ENCODE data around the gene CCDC88A. TPM values are rescaled to one million over a fixed set of nuclear protein-coding genes. Genes with fewer than 3 reads are reported as not detected.

CCDC88A gene
- polyA plus RNA-seq, 2 of the 4 experiments (the other 2 are of a cell fraction) = 21.3 to 77.8 TPM

GRCh38 chr2:55419679-55420438 lies at the start of gene CCDC88A (continued):
- TF ChIP-seq MYC (IDR thresholded peaks at IDR 0.05; ENCODE audit: borderline replicate concordance, low read length) (peak; percentile 82), RFX5 (IDR thresholded peaks at IDR 0.05) (no peak), POLR2A (IDR thresholded peaks at IDR 0.05; ENCODE audit: low read length) (peak; percentile 94)

GRCh38 chr2:55461679-55462078 lies 42.0 kb upstream of the CCDC88A start:
- TF ChIP-seq EHMT2 (IDR thresholded peaks at IDR 0.05; ENCODE audit: low read depth) (no peak), FOSB (CRISPR knock-in tag; IDR thresholded peaks at IDR 0.05) (no peak), SMC3 (IDR thresholded peaks at IDR 0.05) (no peak), KDM1A (IDR thresholded peaks at IDR 0.05; ENCODE audit: low read depth) (no peak), CHD4 (IDR thresholded peaks at IDR 0.05; ENCODE audit: borderline replicate concordance) (no peak), USF2 (IDR thresholded peaks at IDR 0.05) (no peak)
- TF ChIP-seq, protein P1, sequence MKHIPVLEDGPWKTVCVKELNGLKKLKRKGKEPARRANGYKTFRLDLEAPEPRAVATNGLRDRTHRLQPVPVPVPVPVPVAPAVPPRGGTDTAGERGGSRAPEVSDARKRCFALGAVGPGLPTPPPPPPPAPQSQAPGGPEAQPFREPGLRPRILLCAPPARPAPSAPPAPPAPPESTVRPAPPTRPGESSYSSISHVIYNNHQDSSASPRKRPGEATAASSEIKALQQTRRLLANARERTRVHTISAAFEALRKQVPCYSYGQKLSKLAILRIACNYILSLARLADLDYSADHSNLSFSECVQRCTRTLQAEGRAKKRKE (CRISPR knock-in tag; IDR thresholded peaks at IDR 0.05; ENCODE audit: low read depth) = no peak
- no peak overlapping the region for H3K4me3 ChIP-seq
- FAIRE-seq (no peak), ATAC-seq (no peak), DNase-seq (ENCODE audit: low read depth in 1 of 2, low spot score in 1 of 2) (no peak)
- CTCF ChIA-PET = interaction anchor here (0.7 kb wide), 1 partner anchor 10 kb away, joined by 3 read pairs; no protein-coding TSS in a partner anchor
- no peaks in the 10 kb centered on the region for H3K4me1 ChIP-seq
- POLR2A ChIA-PET = no interaction called here
- no peak overlapping the region for H3K4me2 ChIP-seq
- 52% methylated on average over 2 of the region's 2 CpGs for WGBS (ENCODE audit: missing lambda C conversion rate)
- H3K9me3 ChIP-seq = 0 out of 3 replicates have a peak, but pooled peaks cover 2% of the 10 kb centered on the region
- H3K27ac ChIP-seq = no peak overlapping the region

DNA sequence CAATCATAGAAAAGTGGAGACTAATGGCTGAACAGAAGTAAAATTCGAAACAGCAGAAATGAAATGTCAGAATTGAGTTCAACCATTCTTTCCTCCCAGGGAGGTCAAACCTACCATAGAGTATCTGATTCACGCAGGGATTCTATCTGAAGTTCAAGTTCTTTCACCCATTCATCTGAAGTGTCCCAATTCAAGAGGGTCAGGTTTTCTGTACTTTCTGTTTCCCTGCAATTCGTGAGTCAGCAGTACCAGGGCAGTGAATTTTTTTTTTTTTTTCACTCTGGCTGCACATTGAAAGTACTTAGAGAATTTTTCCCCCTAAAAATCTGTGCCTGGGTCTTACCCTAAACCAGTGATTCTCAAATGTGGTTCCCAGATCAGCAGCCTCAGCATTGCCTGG lies 40.9 kb upstream of the CCDC88A start:
- WGBS (ENCODE audit: missing lambda C conversion rate) = 44% methylated on average over 3 of the region's 3 CpGs
- Histone ChIP-seq H3K4me2 (peak overlapping the region; percentile 27), H3K9me3 (no peaks in the 10 kb centered on the region), H3K27ac (no peak overlapping the region), H3K4me1 (no peaks in the 10 kb centered on the region), H3K4me3 (no peak overlapping the region)
- TF ChIP-seq CEBPB (IDR thresholded peaks at IDR 0.05) = no peak
- peak; percentile 26 for TF ChIP-seq MAFK (IDR thresholded peaks at IDR 0.05; ENCODE audit: partially characterized antibody)
- ChIA-PET POLR2A (no interaction called here), CTCF (no interaction called here)
- peak; percentile 34 to 42; a peak in 3 of 6 replicates for ATAC-seq
- FAIRE-seq = no peak
- DNase-seq (ENCODE audit: low read depth in 1 of 2, low spot score in 1 of 2) = no peak

- WGBS (ENCODE audit: missing lambda C conversion rate) = 83% methylated on average over 11 of the region's 11 CpGs
- no peak overlapping the region for H3K4me3 ChIP-seq
- H3K27ac ChIP-seq = no peak overlapping the region
- H3K4me2 ChIP-seq = no peak overlapping the region; the same call in 2 of the 3 replicates
- no peaks in the 10 kb centered on the region for H3K9me3 ChIP-seq
- POLR2A ChIA-PET = no interaction called here
- ATAC-seq (no peak), FAIRE-seq (no peak), DNase-seq (ENCODE audit: low read depth in 1 of 2, low spot score in 1 of 2) (no peak)
- no peaks in the 10 kb centered on the region for H3K4me1 ChIP-seq
- CTCF ChIA-PET = interaction anchor here (1.7 kb wide), 1 partner anchor 18 kb away, joined by 4 read pairs; no protein-coding TSS in a partner anchor
- TF ChIP-seq REST (IDR thresholded peaks at IDR 0.05) (no peak), BHLHE40 (IDR thresholded peaks at IDR 0.05; ENCODE audit: low read depth, low read length) (no peak), SREBF2 (IDR thresholded peaks at IDR 0.05) (no peak), EHMT2 (IDR thresholded peaks at IDR 0.05; ENCODE audit: low read depth) (no peak), HEYL (CRISPR knock-in tag; IDR thresholded peaks at IDR 0.05) (no peak), RNF2 (IDR thresholded peaks at IDR 0.05; ENCODE audit: borderline replicate concordance, low read depth) (no peak), HMGXB4 (CRISPR knock-in tag; IDR thresholded peaks at IDR 0.05; ENCODE audit: borderline replicate concordance) (no peak), ZNF302 (CRISPR knock-in tag; IDR thresholded peaks at IDR 0.05) (no peak), JUNB (IDR thresholded peaks at IDR 0.05) (no peak), RFX5 (IDR thresholded peaks at IDR 0.05) (no peak), TFCP2L1 (CRISPR knock-in tag; IDR thresholded peaks at IDR 0.05) (no peak), SMC3 (IDR thresholded peaks at IDR 0.05) (no peak), FOSL2 (IDR thresholded peaks at IDR 0.05) (no peak), FOSL2 (CRISPR knock-in tag; IDR thresholded peaks at IDR 0.05) (no peak)
- TF ChIP-seq, protein P1 (CRISPR knock-in tag; IDR thresholded peaks at IDR 0.05; ENCODE audit: low read depth) = no peak
Measured at GRCh38 chr2:55459714-55460274, 40.1 kb upstream of the CCDC88A start.
